Thyroid gland (tissue), 4 donors: Measurements from ENCODE around the gene SLC1A5.

Experiments used
- POLR2A ChIP-seq, 2 donors: fragments of 450-650 bp; IDR thresholded peaks; one replicate each; pipeline ENCODE4 v1.6.1; 2017; ENCODE audit warnings: antibody characterized with exemption in 2 of 2, mild to moderate bottlenecking in 2 of 2, moderate library complexity in 1 of 2
- TF ChIP-seq, protein P1 (sequence below), 6 experiments: fragments of 200-600 bp in 3 of 6; fragments of 450-650 bp in 3 of 6; sonication (generic) in 3 of 6; IDR thresholded peaks; one replicate each; pipeline ENCODE4 v1.5.1; 2016 to 2019; ENCODE audit warnings: antibody characterized with exemption in 6 of 6, mild to moderate bottlenecking in 2 of 6, inconsistent platforms in 1 of 6, moderate library complexity in 1 of 6

GRCh38 chr19:46725036-46725820 is 63.2 kb downstream of the SLC1A5 start:
- TF ChIP-seq POLR2A (IDR thresholded peaks at IDR 0.05): no peak
- TF ChIP-seq, protein P1, sequence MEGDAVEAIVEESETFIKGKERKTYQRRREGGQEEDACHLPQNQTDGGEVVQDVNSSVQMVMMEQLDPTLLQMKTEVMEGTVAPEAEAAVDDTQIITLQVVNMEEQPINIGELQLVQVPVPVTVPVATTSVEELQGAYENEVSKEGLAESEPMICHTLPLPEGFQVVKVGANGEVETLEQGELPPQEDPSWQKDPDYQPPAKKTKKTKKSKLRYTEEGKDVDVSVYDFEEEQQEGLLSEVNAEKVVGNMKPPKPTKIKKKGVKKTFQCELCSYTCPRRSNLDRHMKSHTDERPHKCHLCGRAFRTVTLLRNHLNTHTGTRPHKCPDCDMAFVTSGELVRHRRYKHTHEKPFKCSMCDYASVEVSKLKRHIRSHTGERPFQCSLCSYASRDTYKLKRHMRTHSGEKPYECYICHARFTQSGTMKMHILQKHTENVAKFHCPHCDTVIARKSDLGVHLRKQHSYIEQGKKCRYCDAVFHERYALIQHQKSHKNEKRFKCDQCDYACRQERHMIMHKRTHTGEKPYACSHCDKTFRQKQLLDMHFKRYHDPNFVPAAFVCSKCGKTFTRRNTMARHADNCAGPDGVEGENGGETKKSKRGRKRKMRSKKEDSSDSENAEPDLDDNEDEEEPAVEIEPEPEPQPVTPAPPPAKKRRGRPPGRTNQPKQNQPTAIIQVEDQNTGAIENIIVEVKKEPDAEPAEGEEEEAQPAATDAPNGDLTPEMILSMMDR (IDR thresholded peaks at IDR 0.05): no peak
